HS-5 (cell line): Measurements from ENCODE around the gene LSM12.
"Not testable (repeated sequence)": the region's sequence is repeated elsewhere in the genome, so short reads cannot be mapped to it uniquely, and the experiment has no call there.

Experiments
- DNase-seq: peaks from one replicate; pipeline ENCODE4 v3.0.0-alpha.2; 2012; ENCODE audit warnings: low read depth

Gene LSM12

GRCh38 chr17:44066204-44066930 is at the start of gene LSM12:
Gene LSM12 (minus strand): TSS chr17:44066671. CDS start chr17:44066587, 84 bp downstream.
- DNase-seq = peak; percentile 63

GRCh38 chr17:44115585-44116415 is 49.3 kb upstream of the LSM12 start:
- no peak for DNase-seq

GRCh38 chr17:44113868-44114840 is 47.7 kb upstream of the LSM12 start:
- DNase-seq = no peak

- no peak for DNase-seq
Measured at GRCh38 chr17:44113382-44113781, 46.9 kb upstream of the LSM12 start.

GRCh38 chr17:44112284-44113280 is 46.1 kb upstream of the LSM12 start:
- no peak for DNase-seq

GRCh38 chr17:44111777-44112176 is 45.3 kb upstream of the LSM12 start:
- no peak for DNase-seq

GRCh38 chr17:44110823-44111633 is 44.6 kb upstream of the LSM12 start:
- DNase-seq = peak; percentile 43

- DNase-seq = no peak
Measured at GRCh38 chr17:44110011-44110686, 43.7 kb upstream of the LSM12 start.

- no peak for DNase-seq
Measured at GRCh38 chr17:44109312-44109630, 42.8 kb upstream of the LSM12 start.

- DNase-seq = peak; percentile 60
Measured at GRCh38 chr17:44108440-44109311, 42.2 kb upstream of the LSM12 start.

GRCh38 chr17:44106801-44107200 is 40.3 kb upstream of the LSM12 start:
- DNase-seq = no peak

GRCh38 chr17:44105941-44106340 is 39.5 kb upstream of the LSM12 start:
- DNase-seq = no peak

GRCh38 chr17:44105483-44105882 is 39.0 kb upstream of the LSM12 start:
- no peak for DNase-seq

GRCh38 chr17:44102849-44103622 is 36.6 kb upstream of the LSM12 start:
- no peak for DNase-seq

GRCh38 chr17:44101858-44102257 is 35.4 kb upstream of the LSM12 start:
- DNase-seq = not testable (repeated sequence)

- DNase-seq = no peak
Measured at GRCh38 chr17:44097110-44097958, 30.9 kb upstream of the LSM12 start.
